Uterus (tissue), 2 donors: ENCODE measurements around the gene MIEN1.

Experiments used
- CTCF ChIP-seq, 4 experiments: fragments of 200-600 bp in 2 of 4; fragments of 450-650 bp in 2 of 4; sonication (generic) in 2 of 4; IDR thresholded peaks; one replicate each; pipeline ENCODE4 v1.5.1; 2016 to 2019; ENCODE audit warnings: antibody characterized with exemption in 4 of 4, mild to moderate bottlenecking in 2 of 4, moderate library complexity in 1 of 4
- POLR2A ChIP-seq, 2 donors: fragments of 450-650 bp; IDR thresholded peaks; one replicate each; pipeline ENCODE4 v1.6.1; 2016; ENCODE audit warnings: antibody characterized with exemption in 2 of 2, mild to moderate bottlenecking in 1 of 2, moderate library complexity in 1 of 2

GRCh38 chr17:39730095-39730921, at the start of gene MIEN1:
- TF ChIP-seq CTCF (IDR thresholded peaks at IDR 0.05) (peak; percentile 91 to 94 (median 91)), POLR2A (IDR thresholded peaks at IDR 0.05) (peak; percentile 33 to 89)
